IPS-15b (cell line): ENCODE results near the gene PLCB3.
"Not testable (repeated sequence)": the region's sequence is repeated elsewhere in the genome, so short reads cannot be mapped to it uniquely, and the experiment has no call there.

ENCODE experiments used
- H3K27me3 ChIP-seq: one replicate; pipeline ENCODE4 v1.6.1; 2013; ENCODE audit warnings: low read length; ENCODE audit not compliant: control insufficient read depth, insufficient read depth
- H3K36me3 ChIP-seq: one replicate; pipeline ENCODE4 v1.6.1; 2013; ENCODE audit warnings: low read length; ENCODE audit not compliant: control insufficient read depth, insufficient read depth
- H3K4me1 ChIP-seq: one replicate; pipeline ENCODE4 v1.6.1; 2013; ENCODE audit warnings: mild to moderate bottlenecking, low read length; ENCODE audit not compliant: control insufficient read depth, insufficient read depth
- H3K4me3 ChIP-seq: one replicate; pipeline ENCODE4 v1.5.1; 2013; ENCODE audit warnings: low read depth, low read length
- H3K9ac ChIP-seq: one replicate; pipeline ENCODE4 v1.6.1; 2013; ENCODE audit warnings: low read depth, mild to moderate bottlenecking, low read length
- H3K9me3 ChIP-seq: one replicate; pipeline ENCODE4 v1.6.1; 2013; ENCODE audit warnings: mild to moderate bottlenecking, low read length; ENCODE audit not compliant: control insufficient read depth, insufficient read depth

Gene PLCB3

GRCh38 chr11:64241241-64241490 lies 10.2 kb upstream of the PLCB3 start:
- peaks cover 22% of the 10 kb centered on the region for H3K36me3 ChIP-seq
- H3K4me1 ChIP-seq = peaks cover 4% of the 10 kb centered on the region
- no peaks in the 10 kb centered on the region for H3K9me3 ChIP-seq
- H3K27me3 ChIP-seq = no peaks in the 10 kb centered on the region
- H3K4me3 ChIP-seq = peak overlapping the region; percentile 96
- peak overlapping the region; percentile 54 for H3K9ac ChIP-seq

- Histone ChIP-seq H3K36me3 (peaks cover 22% of the 10 kb centered on the region), H3K9ac (peak overlapping the region; percentile 76), H3K4me1 (peaks cover 4% of the 10 kb centered on the region), H3K27me3 (no peaks in the 10 kb centered on the region), H3K9me3 (no peaks in the 10 kb centered on the region), H3K4me3 (peak overlapping the region; percentile 84)
Observed at GRCh38 chr11:64241491-64242374, 9.6 kb upstream of the PLCB3 start.

DNA sequence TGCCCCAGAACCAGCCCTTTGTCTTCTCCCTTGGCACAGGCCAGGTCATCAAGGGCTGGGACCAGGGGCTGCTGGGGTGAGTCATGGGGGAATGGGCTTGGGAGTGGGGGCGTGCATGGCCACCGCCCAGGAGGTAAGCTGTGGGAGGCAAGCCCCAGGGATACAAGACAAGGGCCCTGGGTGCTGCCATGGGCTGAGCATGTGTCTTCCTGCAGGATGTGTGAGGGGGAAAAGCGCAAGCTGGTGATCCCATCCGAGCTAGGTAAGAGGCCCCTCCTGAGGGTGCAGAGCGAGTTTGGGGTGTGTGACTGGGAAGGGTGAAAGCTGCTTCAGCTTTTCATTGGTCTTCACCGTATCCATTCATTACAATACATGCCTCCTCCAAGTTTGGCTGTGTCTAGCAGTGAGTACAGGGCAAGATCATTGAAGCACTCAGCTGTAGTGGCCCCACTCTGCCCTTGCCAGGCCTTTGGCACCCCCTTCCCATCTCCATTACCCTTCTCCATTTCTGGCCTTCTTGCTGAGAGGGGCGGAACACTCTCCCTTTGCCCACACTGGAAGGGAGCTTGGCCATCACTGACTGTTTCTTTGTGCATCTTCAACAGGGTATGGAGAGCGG lies 8.0 kb upstream of the PLCB3 start:
- Histone ChIP-seq H3K27me3 (no peaks in the 10 kb centered on the region), H3K4me1 (peaks cover 11% of the 10 kb centered on the region), H3K36me3 (peaks cover 16% of the 10 kb centered on the region), H3K4me3 (no peak overlapping the region), H3K9me3 (no peaks in the 10 kb centered on the region), H3K9ac (no peak overlapping the region)

GRCh38 chr11:64244107-64244506 lies 7.2 kb upstream of the PLCB3 start:
- Histone ChIP-seq H3K36me3 (peaks cover 16% of the 10 kb centered on the region), H3K27me3 (no peaks in the 10 kb centered on the region), H3K4me3 (no peak overlapping the region), H3K9ac (no peak overlapping the region), H3K9me3 (no peaks in the 10 kb centered on the region), H3K4me1 (peaks cover 18% of the 10 kb centered on the region)

GRCh38 chr11:64244966-64245365 lies 6.4 kb upstream of the PLCB3 start:
- H3K9me3 ChIP-seq = no peaks in the 10 kb centered on the region
- no peaks in the 10 kb centered on the region for H3K27me3 ChIP-seq
- H3K36me3 ChIP-seq = peaks cover 16% of the 10 kb centered on the region
- H3K9ac ChIP-seq = peak overlapping the region; percentile 47
- H3K4me3 ChIP-seq = peak overlapping the region; percentile 85
- peaks cover 24% of the 10 kb centered on the region for H3K4me1 ChIP-seq

- Histone ChIP-seq H3K9ac (peak overlapping the region; percentile 76), H3K9me3 (no peaks in the 10 kb centered on the region), H3K27me3 (no peaks in the 10 kb centered on the region), H3K36me3 (peaks cover 16% of the 10 kb centered on the region), H3K4me3 (peak overlapping the region; percentile 85), H3K4me1 (peaks cover 28% of the 10 kb centered on the region)
Observed at GRCh38 chr11:64245401-64245796, 5.9 kb upstream of the PLCB3 start.

GRCh38 chr11:64245797-64246620 lies 5.3 kb upstream of the PLCB3 start:
- peak overlapping the region; percentile 85 for H3K4me3 ChIP-seq
- H3K4me1 ChIP-seq = peaks cover 31% of the 10 kb centered on the region
- peaks cover 16% of the 10 kb centered on the region for H3K36me3 ChIP-seq
- no peaks in the 10 kb centered on the region for H3K27me3 ChIP-seq
- peak overlapping the region; percentile 76 for H3K9ac ChIP-seq
- H3K9me3 ChIP-seq = no peaks in the 10 kb centered on the region

DNA sequence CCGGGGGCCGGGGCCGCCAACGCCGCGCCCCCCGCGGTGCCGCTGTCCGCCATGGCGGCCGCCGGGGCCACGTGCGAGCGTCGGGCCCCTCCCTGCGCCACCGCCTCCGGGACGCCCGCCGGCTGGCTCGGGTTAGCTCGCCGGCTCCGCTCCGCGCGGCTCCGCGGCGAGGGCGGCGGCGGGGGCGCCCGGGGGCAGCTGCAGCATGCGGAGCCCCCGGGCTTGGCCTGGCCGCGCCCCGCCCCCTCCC lies 4.8 kb upstream of the PLCB3 start:
- H3K9ac ChIP-seq, H3K9me3 ChIP-seq, H3K27me3 ChIP-seq: not testable (repeated sequence)
- Histone ChIP-seq H3K36me3 (peaks cover 16% of the 10 kb centered on the region), H3K4me1 (peaks cover 31% of the 10 kb centered on the region), H3K4me3 (peak overlapping the region; percentile 85)

GRCh38 chr11:64246871-64247728 lies 4.2 kb upstream of the PLCB3 start, which contains the start of gene PPP1R14B:
TSS of gene PPP1R14B (minus strand) at chr11:64246943. CDS start at chr11:64246673, 270 bp downstream.
- H3K4me1 ChIP-seq = peaks cover 31% of the 10 kb centered on the region
- H3K9ac ChIP-seq = peak within 1 kb of the TSS; percentile 83
- peak within 1 kb of the TSS; percentile 93 for H3K4me3 ChIP-seq
- peaks cover 16% of the 10 kb centered on the region for H3K36me3 ChIP-seq
- no peaks in the 10 kb centered on the region for H3K9me3 ChIP-seq
- H3K27me3 ChIP-seq = no peaks in the 10 kb centered on the region

GRCh38 chr11:64247729-64248531 lies 3.4 kb upstream of the PLCB3 start:
- Histone ChIP-seq H3K9ac (no peak overlapping the region), H3K4me1 (peaks cover 28% of the 10 kb centered on the region), H3K4me3 (peak overlapping the region; percentile 93)

More at GRCh38 chr11:64247729-64248531, 3.4 kb upstream of the PLCB3 start:
- Histone ChIP-seq H3K9me3 (no peaks in the 10 kb centered on the region), H3K36me3 (peaks cover 19% of the 10 kb centered on the region), H3K27me3 (no peaks in the 10 kb centered on the region)
